ENCODE results near the gene TM4SF4.

TM4SF4 gene, protein sequence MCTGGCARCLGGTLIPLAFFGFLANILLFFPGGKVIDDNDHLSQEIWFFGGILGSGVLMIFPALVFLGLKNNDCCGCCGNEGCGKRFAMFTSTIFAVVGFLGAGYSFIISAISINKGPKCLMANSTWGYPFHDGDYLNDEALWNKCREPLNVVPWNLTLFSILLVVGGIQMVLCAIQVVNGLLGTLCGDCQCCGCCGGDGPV

DNA sequence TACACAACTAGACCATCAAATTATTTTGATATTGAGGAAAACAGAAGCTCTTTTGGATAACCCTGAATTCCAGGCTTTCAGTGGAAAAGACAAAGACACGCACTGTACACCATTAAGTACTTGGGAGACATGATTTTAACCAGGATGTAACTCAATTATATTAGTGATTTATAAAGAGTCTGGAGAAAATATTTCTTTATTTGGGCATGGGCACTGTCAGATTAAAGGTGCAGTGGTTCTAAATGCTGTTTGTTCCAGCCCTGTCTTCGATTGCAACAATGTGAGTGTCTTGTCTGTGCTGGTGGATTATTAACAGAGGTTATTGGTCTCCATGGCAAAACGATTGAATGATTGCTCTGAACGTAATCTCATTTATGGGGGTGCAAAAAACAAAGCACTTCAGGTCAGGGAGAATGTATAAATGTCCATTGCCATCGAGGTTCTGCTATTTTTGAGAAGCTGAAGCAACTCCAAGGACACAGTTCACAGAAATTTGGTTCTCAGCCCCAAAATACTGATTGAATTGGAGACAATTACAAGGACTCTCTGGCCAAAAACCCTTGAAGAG, at the start of gene TM4SF4:
TSS of gene TM4SF4 (plus strand) at position 448 of the 568 bp plus-strand sequence. CDS start 181 bp downstream, outside the sequence.
- TF ChIP-seq, protein P1, sequence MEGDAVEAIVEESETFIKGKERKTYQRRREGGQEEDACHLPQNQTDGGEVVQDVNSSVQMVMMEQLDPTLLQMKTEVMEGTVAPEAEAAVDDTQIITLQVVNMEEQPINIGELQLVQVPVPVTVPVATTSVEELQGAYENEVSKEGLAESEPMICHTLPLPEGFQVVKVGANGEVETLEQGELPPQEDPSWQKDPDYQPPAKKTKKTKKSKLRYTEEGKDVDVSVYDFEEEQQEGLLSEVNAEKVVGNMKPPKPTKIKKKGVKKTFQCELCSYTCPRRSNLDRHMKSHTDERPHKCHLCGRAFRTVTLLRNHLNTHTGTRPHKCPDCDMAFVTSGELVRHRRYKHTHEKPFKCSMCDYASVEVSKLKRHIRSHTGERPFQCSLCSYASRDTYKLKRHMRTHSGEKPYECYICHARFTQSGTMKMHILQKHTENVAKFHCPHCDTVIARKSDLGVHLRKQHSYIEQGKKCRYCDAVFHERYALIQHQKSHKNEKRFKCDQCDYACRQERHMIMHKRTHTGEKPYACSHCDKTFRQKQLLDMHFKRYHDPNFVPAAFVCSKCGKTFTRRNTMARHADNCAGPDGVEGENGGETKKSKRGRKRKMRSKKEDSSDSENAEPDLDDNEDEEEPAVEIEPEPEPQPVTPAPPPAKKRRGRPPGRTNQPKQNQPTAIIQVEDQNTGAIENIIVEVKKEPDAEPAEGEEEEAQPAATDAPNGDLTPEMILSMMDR (IDR thresholded peaks at IDR 0.05; ENCODE audit: extremely low read depth, missing control alignments) = no peak
- no peak for DNase-seq (ENCODE audit: low spot score)

DNA sequence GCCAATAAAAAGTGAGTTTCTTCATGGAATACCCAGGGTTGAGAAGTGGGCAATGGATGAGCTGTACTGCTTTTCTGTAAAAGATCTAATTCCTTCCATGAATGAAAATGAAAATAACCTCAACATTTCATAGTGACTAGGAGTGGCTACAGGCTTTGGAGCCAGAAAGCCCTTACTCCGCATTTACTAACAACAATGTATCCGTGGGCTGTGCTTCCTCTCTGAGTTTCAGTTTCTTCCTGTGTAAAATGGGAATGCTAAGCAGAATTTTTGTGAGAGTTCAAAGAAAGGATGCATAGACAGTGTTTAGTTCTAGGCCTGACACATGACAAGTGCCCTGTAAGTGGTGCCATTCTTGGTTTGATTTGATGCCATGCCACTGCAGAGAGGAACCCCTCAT, 49.6 kb upstream of the TM4SF4 start:
- TF ChIP-seq, protein P1 (IDR thresholded peaks at IDR 0.05; ENCODE audit: extremely low read depth, missing control alignments) = no peak
- DNase-seq (ENCODE audit: low spot score) = no peak

DNA sequence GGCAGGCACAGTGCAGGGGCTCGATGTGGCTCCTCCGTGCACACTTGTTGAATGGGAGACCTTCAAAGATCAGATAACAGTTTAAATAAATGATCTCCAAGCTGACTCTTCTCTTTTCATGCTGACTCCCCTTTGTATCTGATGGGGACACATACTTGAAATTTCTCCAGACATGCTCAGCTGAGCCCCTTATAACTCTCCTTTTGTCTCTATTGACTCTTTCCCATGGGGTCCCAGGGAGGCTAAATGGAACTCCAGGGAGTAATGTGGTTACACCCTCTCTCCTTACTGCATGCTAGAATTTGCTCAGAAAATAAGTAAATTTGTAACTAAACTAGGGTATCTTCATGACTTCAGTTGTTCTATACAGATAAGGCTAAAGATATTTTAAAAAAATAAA, 48.2 kb upstream of the TM4SF4 start:
- TF ChIP-seq, protein P1 (IDR thresholded peaks at IDR 0.05; ENCODE audit: extremely low read depth, missing control alignments) = no peak
- no peak for DNase-seq (ENCODE audit: low spot score)

DNA sequence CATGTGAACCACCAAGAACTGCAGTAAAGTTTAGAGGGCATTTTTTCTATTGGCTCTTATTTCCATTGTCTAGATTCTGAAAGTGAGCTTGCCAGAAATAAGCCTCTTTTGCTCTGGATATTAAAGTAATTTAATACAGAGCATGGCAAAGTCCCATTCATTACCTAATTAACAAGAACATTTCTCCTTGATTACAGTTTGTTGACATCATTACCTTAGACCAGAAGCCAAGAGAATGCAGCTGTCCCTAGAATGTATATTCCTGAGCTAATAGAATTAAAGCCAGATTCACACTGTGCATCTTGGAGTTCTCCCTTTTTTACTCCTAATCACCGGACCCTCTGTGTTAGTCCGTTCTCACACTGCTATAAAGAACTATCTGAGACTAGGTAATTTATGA, 46.4 kb upstream of the TM4SF4 start:
- DNase-seq (ENCODE audit: low spot score) = no peak
- TF ChIP-seq, protein P1 (IDR thresholded peaks at IDR 0.05; ENCODE audit: extremely low read depth, missing control alignments) = no peak

DNA sequence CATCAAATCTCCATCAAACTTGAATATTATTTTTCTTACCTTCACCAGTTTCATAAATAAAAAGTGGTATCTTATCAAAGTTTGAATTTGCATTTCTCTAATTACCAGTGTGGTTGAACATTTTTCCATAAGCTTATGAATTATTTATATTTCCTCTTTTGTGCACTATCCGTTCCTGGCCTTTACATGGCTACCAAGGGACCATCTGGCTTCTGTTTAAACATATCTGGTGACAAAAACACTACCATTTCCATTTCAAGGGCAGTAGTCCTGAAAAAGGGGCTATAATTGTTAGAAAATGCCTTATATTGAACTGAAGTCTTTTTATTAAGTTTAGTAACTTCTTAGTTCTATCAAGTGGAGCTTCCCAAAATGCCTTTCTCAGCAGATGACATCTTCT, 44.3 kb upstream of the TM4SF4 start:
- TF ChIP-seq, protein P1 (IDR thresholded peaks at IDR 0.05; ENCODE audit: extremely low read depth, missing control alignments) = no peak
- no peak for DNase-seq (ENCODE audit: low spot score)

DNA sequence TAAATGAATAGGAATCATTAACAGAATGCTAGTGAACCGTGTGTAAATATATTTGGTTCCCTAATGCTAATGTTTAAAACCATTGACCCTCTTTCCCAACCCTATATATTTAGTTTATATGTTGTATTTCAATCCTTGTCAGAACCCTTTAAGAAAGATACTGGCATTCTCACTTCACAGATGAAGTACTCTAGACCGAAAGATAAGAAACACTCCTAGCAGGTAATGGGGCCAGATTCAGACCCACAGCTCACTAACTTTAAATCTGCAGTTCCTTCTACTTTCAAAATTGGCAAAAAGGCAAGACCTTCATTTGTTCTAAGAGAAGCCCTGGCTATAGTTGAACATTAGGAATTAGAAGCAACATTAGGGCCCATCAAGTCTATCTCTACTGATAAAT, 42.3 kb upstream of the TM4SF4 start:
- DNase-seq (ENCODE audit: low spot score) = no peak
- TF ChIP-seq, protein P1 (IDR thresholded peaks at IDR 0.05; ENCODE audit: extremely low read depth, missing control alignments) = no peak

DNA sequence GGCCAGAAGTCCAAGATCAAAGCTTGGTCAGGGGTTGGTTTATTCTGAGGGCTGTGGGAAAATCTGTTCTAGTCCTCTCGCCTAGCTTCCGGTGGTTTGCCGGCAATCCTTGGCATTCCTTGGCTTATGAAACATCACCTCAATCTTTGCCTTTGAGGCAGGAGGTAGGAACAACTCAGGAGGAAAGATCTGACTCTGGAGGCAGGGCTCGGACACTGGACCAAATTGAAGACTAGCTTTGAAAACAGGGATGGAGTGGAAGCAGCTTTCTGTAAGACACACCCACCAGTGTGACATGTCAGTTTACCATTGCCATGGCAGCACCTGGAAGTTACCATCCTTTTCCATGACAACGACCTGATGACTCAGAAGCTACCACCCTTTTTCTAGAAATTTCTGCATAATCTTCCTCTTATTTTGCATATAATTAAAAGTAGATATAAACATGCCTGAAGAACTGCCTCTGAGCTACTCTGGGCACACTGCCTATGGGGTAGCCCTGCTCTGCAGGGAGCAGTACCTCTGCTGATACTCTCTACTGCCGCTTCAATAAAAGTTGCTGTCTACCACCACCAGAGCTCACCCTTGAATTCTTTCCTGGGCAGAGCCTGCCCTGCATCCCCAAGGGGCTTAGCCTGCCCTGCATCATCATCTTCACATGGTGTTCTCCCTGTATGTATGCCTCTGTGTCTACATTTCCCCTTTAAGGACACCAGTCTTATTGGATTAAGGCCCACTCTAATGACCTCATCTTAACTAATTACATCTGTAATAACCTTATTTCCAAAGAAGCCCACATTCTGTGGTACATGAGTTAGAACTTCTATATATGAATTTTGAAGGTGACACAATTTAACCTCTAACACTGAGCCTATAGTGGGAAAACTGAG, 38.3 kb upstream of the TM4SF4 start:
- DNase-seq (ENCODE audit: low spot score) = no peak
- TF ChIP-seq, protein P1 (IDR thresholded peaks at IDR 0.05; ENCODE audit: extremely low read depth, missing control alignments) = no peak
